Naive B cell (primary cell): ENCODE data around the gene SYNGR3. TPM values are rescaled to one million over a fixed set of nuclear protein-coding genes. Genes with fewer than 3 reads are reported as not detected.

Source experiments
- ATAC-seq, 2 donors: fragments of 150-1000 bp; cut with Tn5 transposase; 2 replicates each; pipeline ENCODE4 v1.10.0; 2021; ENCODE audit warnings: low read depth in 2 of 2, mild to moderate bottlenecking in 2 of 2, moderate library complexity in 2 of 2
- DNase-seq: peaks from one replicate; pipeline ENCODE4 v3.0.0; 2022
- H3K27ac Mint-ChIP-seq, 6 donors: one replicate each; pipeline ENCODE4 v1.8.0; 2020 to 2022; ENCODE audit warnings: mild to moderate bottlenecking in 6 of 6, mixed read lengths in 6 of 6, moderate library complexity in 5 of 6, inconsistent platforms in 2 of 6
- H3K27me3 Mint-ChIP-seq, 3 donors: one replicate each; pipeline ENCODE4 v1.8.0; 2021 to 2022; ENCODE audit warnings: mixed read lengths in 3 of 3, mild to moderate bottlenecking in 1 of 3
- H3K36me3 Mint-ChIP-seq, 2 donors: one replicate each; pipeline ENCODE4 v1.8.0; 2020 to 2022; ENCODE audit warnings: mixed read lengths in 2 of 2, inconsistent platforms in 1 of 2, mild to moderate bottlenecking in 1 of 2
- H3K4me1 Mint-ChIP-seq, 3 donors: one replicate each; pipeline ENCODE4 v1.8.0; 2020 to 2022; ENCODE audit warnings: mixed read lengths in 3 of 3, inconsistent platforms in 1 of 3, mild to moderate bottlenecking in 1 of 3, moderate library complexity in 1 of 3
- H3K4me3 Mint-ChIP-seq, 8 donors: one replicate each; pipeline ENCODE4 v1.8.0; 2020 to 2022; ENCODE audit warnings: mild to moderate bottlenecking in 8 of 8, mixed read lengths in 8 of 8, moderate library complexity in 8 of 8, inconsistent platforms in 2 of 8
- H3K9me3 Mint-ChIP-seq, 7 donors: one replicate each; pipeline ENCODE4 v1.8.0; 2020 to 2022; ENCODE audit warnings: mixed read lengths in 7 of 7, mild to moderate bottlenecking in 5 of 7, inconsistent platforms in 2 of 7, moderate library complexity in 1 of 7
- polyA plus RNA-seq, 6 donors: library from polyadenylated mRNA; unstranded; fragments of 300-500 nt; fragmentation: Illumina TruSeq; gene quantifications; one replicate each; pipeline ENCODE4 v1.2.3, GENCODE V29; 2021; ENCODE audit warnings: low read depth in 6 of 6

SYNGR3 gene
- polyA plus RNA-seq, 6 donors from 2014 or later, result 1.5 to 4.1 (median 2.8) TPM; not detected in 1

DNA sequence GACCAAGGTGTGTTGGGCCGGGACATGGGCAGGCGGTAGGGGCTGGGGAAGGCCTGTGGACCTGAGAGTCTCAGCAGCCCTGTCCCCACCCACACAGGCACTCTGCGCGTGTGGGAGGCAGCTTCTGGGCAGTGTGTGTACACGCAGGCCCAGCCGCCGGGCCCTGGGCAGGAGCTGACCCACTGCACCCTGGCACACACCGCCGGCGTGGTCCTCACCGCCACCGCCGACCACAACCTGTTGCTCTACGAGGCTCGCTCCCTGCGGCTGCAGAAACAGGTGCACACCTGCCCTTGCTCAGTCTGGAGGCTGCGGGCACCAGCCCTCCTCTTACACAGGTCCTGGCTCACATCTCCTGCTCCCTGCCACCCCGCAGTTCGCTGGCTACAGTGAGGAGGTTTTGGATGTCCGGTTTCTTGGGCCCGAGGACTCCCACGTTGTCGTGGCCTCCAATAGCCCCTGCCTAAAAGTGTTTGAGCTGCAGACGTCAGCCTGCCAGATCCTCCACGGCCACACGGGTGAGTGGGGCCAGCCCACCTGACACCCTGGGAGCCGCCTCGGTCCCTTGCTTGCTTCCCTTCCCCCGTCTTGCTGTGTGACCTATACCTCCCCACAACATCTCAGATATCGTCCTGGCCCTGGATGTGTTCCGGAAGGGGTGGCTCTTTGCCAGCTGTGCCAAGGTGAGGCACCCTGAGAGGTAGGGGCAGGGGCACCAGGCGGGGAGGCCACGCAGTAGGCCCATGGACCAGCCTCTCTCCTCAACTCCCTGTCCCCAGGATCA lies 14.1 kb upstream of the SYNGR3 start:
- H3K4me1 Mint-ChIP-seq, result peaks cover 21 to 31% (median 22%) of the 10 kb centered on the region in 3 donors
- no peaks in the 10 kb centered on the region for H3K9me3 Mint-ChIP-seq
- no peak for DNase-seq
- H3K36me3 Mint-ChIP-seq, result peaks cover 0 to 16% of the 10 kb centered on the region in 2 donors
- H3K27ac Mint-ChIP-seq, result peak overlapping the region in 1 of 6 donors; percentile 62
- no peak for ATAC-seq
- H3K4me3 Mint-ChIP-seq, result peak overlapping the region in 2 of 8 donors; percentile 15 to 21
- H3K27me3 Mint-ChIP-seq, result peaks cover 0 to 33% (median 7%) of the 10 kb centered on the region in 3 donors

DNA sequence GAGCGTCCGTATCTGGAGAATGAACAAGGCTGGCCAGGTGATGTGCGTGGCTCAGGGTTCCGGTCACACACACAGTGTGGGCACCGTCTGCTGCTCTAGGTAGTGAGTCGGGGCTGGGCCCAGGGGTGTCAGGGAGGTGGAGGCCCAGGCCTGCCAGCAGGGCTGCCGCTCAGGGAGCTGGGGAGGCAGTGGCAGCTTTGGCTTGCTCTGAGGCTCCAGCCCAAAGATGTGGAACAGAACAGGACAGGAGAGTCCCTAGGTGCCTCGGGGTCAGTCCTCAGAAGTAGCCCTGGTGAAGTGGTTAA lies 13.6 kb upstream of the SYNGR3 start:
- Mint-ChIP-seq H3K27me3 (peaks cover 0 to 38% (median 11%) of the 10 kb centered on the region in 3 donors), H3K4me3 (peak overlapping the region in 2 of 8 donors; percentile 15 to 21), H3K27ac (no peak overlapping the region), H3K4me1 (peaks cover 16 to 25% (median 16%) of the 10 kb centered on the region in 3 donors), H3K9me3 (no peaks in the 10 kb centered on the region), H3K36me3 (peaks cover 0 to 16% of the 10 kb centered on the region in 2 donors)
- DNase-seq, result no peak
- ATAC-seq, result no peak

DNA sequence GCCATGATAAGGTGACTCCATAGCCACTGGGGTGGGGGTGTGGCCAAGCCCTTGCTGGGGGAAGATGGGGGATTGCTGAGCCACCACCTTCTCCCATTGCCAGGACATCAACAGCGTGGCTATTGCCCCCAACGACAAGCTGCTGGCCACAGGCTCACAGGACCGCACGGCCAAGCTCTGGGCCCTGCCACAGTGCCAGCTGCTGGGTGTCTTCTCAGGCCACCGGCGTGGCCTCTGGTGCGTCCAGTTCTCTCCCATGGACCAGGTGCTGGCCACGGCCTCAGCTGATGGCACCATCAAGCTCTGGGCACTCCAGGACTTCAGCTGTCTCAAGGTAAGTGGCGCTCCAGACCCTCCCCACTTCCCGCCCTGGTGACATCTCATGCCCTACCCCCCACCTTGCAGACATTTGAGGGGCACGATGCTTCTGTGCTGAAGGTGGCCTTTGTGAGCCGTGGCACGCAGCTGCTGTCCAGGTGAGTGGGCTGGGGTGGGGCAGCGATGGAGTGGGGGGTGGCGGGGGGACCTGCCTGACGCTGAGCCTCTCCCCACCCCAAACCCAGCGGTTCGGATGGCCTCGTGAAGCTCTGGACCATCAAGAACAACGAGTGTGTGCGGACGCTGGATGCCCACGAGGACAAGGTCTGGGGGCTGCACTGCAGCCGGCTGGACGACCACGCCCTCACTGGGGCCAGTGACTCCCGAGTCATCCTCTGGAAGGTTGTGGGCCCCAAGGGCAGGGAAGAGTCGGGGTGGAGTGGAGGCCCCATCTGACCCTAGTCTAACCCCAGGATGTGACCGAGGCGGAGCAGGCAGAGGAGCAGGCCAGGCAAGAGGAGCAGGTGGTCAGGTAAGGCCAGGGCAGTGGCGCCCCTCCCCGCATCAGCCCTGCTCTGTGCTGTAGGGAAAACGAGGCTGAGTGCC lies 12.6 kb upstream of the SYNGR3 start:
- H3K4me3 Mint-ChIP-seq, result peak overlapping the region in 1 of 8 donors; percentile 22
- no peak overlapping the region for H3K27ac Mint-ChIP-seq
- no peak for ATAC-seq
- peaks cover 8 to 15% (median 11%) of the 10 kb centered on the region in 3 donors for H3K4me1 Mint-ChIP-seq
- peaks cover 4 to 49% (median 20%) of the 10 kb centered on the region in 3 donors for H3K27me3 Mint-ChIP-seq
- DNase-seq, result no peak
- H3K9me3 Mint-ChIP-seq, result no peaks in the 10 kb centered on the region
- H3K36me3 Mint-ChIP-seq, result peaks cover 0 to 16% of the 10 kb centered on the region in 2 donors

DNA sequence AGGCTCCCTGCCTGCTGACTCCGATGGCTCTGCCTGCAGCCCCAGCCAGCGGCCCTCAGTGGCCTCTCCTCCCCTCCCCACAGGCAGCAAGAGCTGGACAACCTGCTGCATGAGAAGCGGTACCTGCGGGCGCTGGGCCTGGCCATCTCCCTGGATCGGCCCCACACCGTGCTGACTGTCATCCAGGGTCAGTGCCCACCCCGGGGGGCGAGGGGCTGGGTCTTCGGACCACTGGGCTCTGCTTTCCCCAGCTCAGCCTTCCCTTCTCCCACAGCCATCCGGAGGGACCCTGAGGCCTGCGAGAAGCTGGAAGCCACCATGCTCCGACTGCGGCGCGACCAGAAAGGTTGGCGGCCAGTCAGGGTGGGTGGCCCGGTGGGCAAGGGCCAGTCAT lies 11.9 kb upstream of the SYNGR3 start:
- no peak for ATAC-seq
- H3K9me3 Mint-ChIP-seq, result no peaks in the 10 kb centered on the region
- H3K27ac Mint-ChIP-seq, result no peak overlapping the region
- peaks cover 0 to 16% of the 10 kb centered on the region in 2 donors for H3K36me3 Mint-ChIP-seq
- peaks cover 8 to 12% (median 8%) of the 10 kb centered on the region in 3 donors for H3K4me1 Mint-ChIP-seq
- H3K27me3 Mint-ChIP-seq, result peaks cover 7 to 55% (median 27%) of the 10 kb centered on the region in 3 donors
- no peak for DNase-seq
- H3K4me3 Mint-ChIP-seq, result no peak overlapping the region

DNA sequence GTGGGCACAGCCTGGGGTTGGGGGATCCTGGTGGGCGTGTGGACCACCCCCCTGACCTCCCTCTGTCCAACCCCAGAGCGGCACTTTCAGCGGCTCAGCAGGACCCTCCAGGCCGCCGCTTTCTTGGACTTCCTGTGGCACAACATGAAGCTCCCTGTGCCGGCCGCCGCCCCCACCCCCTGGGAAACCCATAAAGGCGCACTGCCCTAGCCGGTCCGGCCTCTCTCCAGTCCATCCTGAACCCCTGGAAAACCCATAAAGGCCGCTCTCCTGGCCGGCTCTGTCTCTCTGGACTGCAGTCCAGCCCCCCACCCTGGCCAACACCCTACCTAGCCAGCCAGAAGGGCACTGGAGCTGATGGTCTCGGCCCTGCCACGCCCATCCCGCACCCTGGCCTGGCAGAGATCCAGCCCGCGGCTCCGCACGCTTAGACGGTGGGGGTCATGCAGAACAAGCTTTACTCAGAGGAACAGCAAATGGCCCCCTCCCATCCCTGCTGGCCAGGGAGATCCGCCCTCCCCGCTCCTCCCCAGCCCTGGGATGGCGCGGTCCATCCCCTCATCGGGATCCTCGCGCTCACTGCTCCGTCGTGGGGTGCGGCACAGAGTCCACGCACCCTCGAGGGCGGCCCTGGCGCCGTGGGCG lies 11.2 kb upstream of the SYNGR3 start:
- peaks cover 0 to 16% of the 10 kb centered on the region in 2 donors for H3K36me3 Mint-ChIP-seq
- H3K4me1 Mint-ChIP-seq, result peaks cover 6 to 10% (median 10%) of the 10 kb centered on the region in 3 donors
- no peak for ATAC-seq
- peaks cover 0 to 2% (median 0%) of the 10 kb centered on the region in 7 donors for H3K9me3 Mint-ChIP-seq
- peaks cover 12 to 56% (median 30%) of the 10 kb centered on the region in 3 donors for H3K27me3 Mint-ChIP-seq
- H3K27ac Mint-ChIP-seq, result no peak overlapping the region
- no peak for DNase-seq
- no peak overlapping the region for H3K4me3 Mint-ChIP-seq

DNA sequence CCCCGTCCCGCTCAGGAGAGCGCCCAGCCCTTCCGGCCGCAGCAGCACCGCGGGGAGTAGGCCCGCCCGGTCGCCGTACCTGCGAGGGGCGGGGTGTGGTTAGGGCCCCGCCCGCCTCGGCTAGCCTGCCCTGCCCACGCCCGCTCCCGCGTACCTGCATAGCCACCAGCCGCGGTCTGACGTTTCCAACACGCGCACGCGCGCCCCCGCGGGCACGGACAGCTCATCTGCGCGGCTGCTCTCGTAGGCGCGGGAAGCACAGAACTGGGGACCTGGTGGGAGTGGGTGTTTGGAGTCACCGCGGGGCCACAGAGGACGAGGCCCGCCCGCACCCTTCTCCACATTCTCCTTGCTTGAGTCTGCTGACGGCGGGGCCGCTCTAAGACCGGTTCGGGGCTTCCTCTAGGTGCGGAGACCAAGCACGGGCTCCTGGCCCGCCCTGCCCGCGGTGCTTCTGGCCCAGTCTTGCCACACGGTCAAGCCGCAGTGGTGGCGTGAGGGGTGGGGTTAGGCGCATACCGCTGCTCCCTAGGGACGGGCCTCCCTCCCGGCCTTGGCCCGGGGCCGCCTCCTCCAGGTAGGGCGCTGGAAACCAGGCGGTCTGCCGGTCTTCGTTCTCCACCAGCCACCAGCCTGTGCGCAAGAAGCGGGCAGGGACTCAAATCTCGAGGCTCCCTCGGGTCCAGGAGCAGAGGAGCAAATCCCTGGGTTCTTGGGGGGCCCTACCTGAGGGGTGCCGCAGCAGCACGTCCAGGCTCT lies 10.3 kb upstream of the SYNGR3 start:
- no peak for ATAC-seq
- peaks cover 12 to 55% (median 30%) of the 10 kb centered on the region in 3 donors for H3K27me3 Mint-ChIP-seq
- no peak overlapping the region for H3K27ac Mint-ChIP-seq
- peaks cover 0 to 16% of the 10 kb centered on the region in 2 donors for H3K36me3 Mint-ChIP-seq
- H3K4me1 Mint-ChIP-seq, result peaks cover 6 to 11% (median 7%) of the 10 kb centered on the region in 3 donors
- H3K4me3 Mint-ChIP-seq, result peak overlapping the region in 2 of 8 donors; percentile 27 to 35
- peaks cover 0 to 2% (median 0%) of the 10 kb centered on the region in 7 donors for H3K9me3 Mint-ChIP-seq
- DNase-seq, result no peak

DNA sequence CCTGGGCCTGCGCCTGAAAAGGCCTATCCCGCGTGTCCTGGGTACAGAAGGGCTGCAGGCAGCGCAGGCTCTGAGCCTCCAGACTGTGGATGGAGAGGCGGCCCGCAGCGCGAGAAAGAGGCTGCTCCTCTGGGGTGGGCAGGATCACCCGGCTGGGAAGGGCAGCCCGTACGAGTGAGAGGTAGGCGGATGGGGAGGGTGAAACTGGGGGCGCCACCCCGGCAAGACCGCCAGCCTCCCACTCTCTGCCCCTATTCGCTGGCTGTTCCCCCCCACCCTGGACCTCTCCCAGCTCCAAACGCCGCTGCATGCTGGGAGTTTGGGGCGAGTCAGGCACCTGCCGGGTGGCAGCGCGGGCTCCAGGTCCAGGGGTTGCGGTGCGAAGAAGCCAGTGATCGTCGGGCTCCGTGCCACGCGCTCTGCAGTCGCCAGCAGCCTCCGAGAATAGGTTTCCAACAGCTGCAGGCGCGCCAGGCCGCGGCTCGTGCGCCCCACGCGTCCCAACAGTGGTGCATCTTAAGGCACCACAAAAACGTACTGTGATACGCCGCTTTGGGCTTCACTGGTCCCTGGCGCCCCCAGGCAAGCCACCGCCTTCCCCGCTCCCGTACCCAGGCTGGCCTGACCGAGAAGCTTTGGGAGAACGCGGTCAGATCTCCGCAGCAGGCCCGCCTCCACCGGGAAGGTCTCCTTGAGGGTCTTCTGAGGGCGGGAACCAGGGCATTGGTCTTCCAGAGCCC lies 9.6 kb upstream of the SYNGR3 start:
- H3K9me3 Mint-ChIP-seq, result peaks cover 0 to 2% (median 0%) of the 10 kb centered on the region in 7 donors
- ATAC-seq (no peak), DNase-seq (no peak)
- peak overlapping the region in 2 of 8 donors; percentile 27 to 51 for H3K4me3 Mint-ChIP-seq
- H3K27me3 Mint-ChIP-seq, result peaks cover 12 to 51% (median 30%) of the 10 kb centered on the region in 3 donors
- H3K4me1 Mint-ChIP-seq, result peaks cover 10 to 18% (median 12%) of the 10 kb centered on the region in 3 donors
- H3K27ac Mint-ChIP-seq, result no peak overlapping the region
- peaks cover 0 to 10% of the 10 kb centered on the region in 2 donors for H3K36me3 Mint-ChIP-seq

DNA sequence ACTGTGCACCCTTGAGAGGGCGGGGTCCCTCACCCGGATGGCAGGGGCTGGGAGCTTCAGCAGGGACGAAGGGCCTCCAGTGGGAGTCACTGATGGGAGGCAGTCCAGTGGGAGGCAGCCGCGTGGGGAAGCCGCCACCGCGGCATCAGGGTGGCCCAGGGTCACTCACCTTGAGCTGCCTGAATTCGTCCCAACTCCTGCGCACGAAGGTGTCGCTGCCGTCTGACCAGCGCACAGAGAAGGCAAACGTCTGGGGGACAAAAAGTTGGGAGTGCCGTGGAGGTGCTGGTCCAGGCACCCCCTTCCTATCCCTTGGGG lies 9.0 kb upstream of the SYNGR3 start:
- Mint-ChIP-seq H3K27me3 (peaks cover 12 to 51% (median 30%) of the 10 kb centered on the region in 3 donors), H3K9me3 (peaks cover 0 to 2% (median 0%) of the 10 kb centered on the region in 7 donors), H3K4me3 (no peak overlapping the region), H3K36me3 (peaks cover 0 to 9% of the 10 kb centered on the region in 2 donors), H3K27ac (no peak overlapping the region), H3K4me1 (peaks cover 10 to 20% (median 12%) of the 10 kb centered on the region in 3 donors)
- ATAC-seq (no peak), DNase-seq (no peak)

DNA sequence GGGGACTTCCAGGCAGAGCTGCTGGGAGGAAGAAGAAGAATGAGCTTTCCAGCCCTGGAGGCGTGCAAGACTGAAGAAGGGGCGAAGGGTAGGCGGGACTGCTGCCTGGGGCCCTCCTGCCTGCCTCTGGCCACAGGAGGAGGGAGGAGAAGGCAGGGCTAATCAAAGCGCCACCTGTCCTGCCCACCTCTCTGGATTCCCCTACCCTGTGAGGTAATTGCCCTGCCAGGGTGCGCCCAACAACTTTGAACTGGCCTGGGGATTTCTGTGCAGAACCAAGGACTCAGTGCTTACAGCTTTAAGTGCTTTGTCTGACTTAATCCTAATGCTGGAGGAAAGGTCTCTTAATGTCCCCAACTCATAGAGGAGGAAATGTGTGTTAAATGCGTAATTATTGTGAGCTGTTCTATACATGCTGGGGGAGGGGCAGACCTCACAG lies 8.4 kb upstream of the SYNGR3 start, which contains the start of gene NOXO1:
TSS of gene NOXO1 (minus strand) at position 72 of the 439 bp plus-strand sequence. CDS start 290 bp downstream, outside the sequence.
- Mint-ChIP-seq H3K27me3 (peaks cover 12 to 44% (median 23%) of the 10 kb centered on the region in 3 donors), H3K36me3 (peaks cover 0 to 3% of the 10 kb centered on the region in 2 donors), H3K4me3 (peak within 1 kb of the TSS in 6 of 8 donors; percentile 4 to 88 (median 80)), H3K9me3 (peaks cover 0 to 2% (median 0%) of the 10 kb centered on the region in 7 donors), H3K4me1 (peaks cover 7 to 20% (median 17%) of the 10 kb centered on the region in 3 donors), H3K27ac (peak within 1 kb of the TSS in 3 of 6 donors; percentile 24 to 72 (median 70))
- DNase-seq (no peak), ATAC-seq (peak in 1 of 2 donors; percentile 16)

DNA sequence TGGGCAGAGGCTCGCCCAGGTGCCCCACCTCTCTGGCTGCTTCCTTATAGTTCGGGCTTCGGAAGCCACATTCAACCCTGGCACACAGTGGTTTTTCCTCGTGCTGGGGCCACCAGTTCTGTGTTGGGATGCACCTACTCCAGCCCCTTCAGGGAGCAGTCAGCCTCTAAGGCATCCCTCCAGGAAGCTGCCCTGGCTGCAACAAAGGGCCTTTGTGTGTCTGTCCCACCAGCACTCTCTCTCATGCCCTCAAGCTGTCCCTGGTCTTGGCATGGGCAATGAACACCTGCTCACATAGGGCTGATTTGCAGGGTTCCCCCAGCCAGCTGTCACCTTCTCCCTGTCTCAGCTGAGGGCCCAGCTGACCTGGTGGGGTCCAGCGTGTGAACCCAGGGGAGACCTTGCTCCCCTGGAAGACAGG lies 7.7 kb upstream of the SYNGR3 start:
- Mint-ChIP-seq H3K27ac (peak overlapping the region in 2 of 6 donors; percentile 70 to 72), H3K27me3 (peaks cover 12 to 44% (median 23%) of the 10 kb centered on the region in 3 donors), H3K4me1 (peaks cover 13 to 22% (median 20%) of the 10 kb centered on the region in 3 donors), H3K4me3 (peak overlapping the region in 5 of 8 donors; percentile 4 to 88 (median 79)), H3K36me3 (no peaks in the 10 kb centered on the region), H3K9me3 (peaks cover 0 to 2% (median 0%) of the 10 kb centered on the region in 7 donors)
- ATAC-seq (no peak), DNase-seq (no peak)

DNA sequence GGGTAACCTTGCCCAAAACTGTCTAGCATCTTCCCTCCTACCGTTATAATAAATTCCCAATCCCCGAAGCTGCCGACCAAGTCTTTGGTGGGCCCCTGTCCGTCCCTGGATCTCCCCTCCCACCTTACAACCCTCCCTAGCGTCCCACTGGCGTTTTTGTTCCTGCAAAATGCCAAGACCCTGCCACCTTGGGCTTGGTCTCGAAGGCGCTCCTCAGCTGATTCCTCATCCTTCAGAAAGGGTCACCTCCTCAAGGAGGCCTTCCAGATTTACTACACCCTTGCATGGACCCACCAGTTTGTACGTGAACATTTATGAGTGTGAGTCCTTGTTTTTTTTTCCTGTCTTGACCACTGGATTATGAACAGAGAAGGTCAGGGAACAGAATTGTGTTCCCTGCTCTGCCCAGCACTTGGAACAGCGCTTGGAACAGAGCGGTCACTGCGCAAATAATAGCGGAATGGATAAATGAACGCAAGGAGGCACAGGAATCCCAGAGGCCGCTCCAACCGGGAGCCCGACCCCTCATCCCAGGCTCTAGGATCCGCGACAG lies 6.7 kb upstream of the SYNGR3 start:
- peaks cover 17 to 22% (median 20%) of the 10 kb centered on the region in 3 donors for H3K4me1 Mint-ChIP-seq
- no peaks in the 10 kb centered on the region for H3K36me3 Mint-ChIP-seq
- peak overlapping the region; percentile 74 to 88 (median 84) for H3K4me3 Mint-ChIP-seq
- peaks cover 12 to 36% (median 23%) of the 10 kb centered on the region in 3 donors for H3K27me3 Mint-ChIP-seq
- ATAC-seq (no peak), DNase-seq (no peak)
- peak overlapping the region in 3 of 6 donors; percentile 50 to 70 (median 63) for H3K27ac Mint-ChIP-seq
- peaks cover 0 to 2% (median 0%) of the 10 kb centered on the region in 7 donors for H3K9me3 Mint-ChIP-seq
